Measurements from ENCODE around the gene NARS2.
"Not testable (repeated sequence)": the region's sequence is repeated elsewhere in the genome, so short reads cannot be mapped to it uniquely, and the experiment has no call there.

The NARS2 gene

GRCh38 chr11:78576549-78577097, 2.0 kb upstream of the NARS2 start:
- DNase-seq (ENCODE audit: low read depth) = no peak

- DNase-seq (ENCODE audit: low read depth) = no peak
Measured at GRCh38 chr11:78575478-78575877, 814 bp upstream of the NARS2 start.

GRCh38 chr11:78573681-78574080, 983 bp downstream of the NARS2 start:
- no peak for DNase-seq (ENCODE audit: low read depth)

GRCh38 chr11:78573271-78573670, 1.4 kb downstream of the NARS2 start:
- DNase-seq (ENCODE audit: low read depth) = no peak

GRCh38 chr11:78572394-78572793, 2.3 kb downstream of the NARS2 start:
- no peak for DNase-seq (ENCODE audit: low read depth)

- DNase-seq (ENCODE audit: low read depth) = no peak
Measured at GRCh38 chr11:78570031-78570430, 4.6 kb downstream of the NARS2 start.

- no peak for DNase-seq (ENCODE audit: low read depth)
Measured at GRCh38 chr11:78567209-78567608, 7.5 kb downstream of the NARS2 start.

GRCh38 chr11:78564490-78565467, 9.9 kb downstream of the NARS2 start:
- no peak for DNase-seq (ENCODE audit: low read depth)

GRCh38 chr11:78564037-78564436, 10.6 kb downstream of the NARS2 start:
- DNase-seq (ENCODE audit: low read depth) = not testable (repeated sequence)

GRCh38 chr11:78563090-78563489, 11.6 kb downstream of the NARS2 start:
- not testable (repeated sequence) for DNase-seq (ENCODE audit: low read depth)

GRCh38 chr11:78562398-78562797, 12.3 kb downstream of the NARS2 start:
- no peak for DNase-seq (ENCODE audit: low read depth)

GRCh38 chr11:78560826-78561484, 13.7 kb downstream of the NARS2 start:
- no peak for DNase-seq (ENCODE audit: low read depth)

- no peak for DNase-seq (ENCODE audit: low read depth)
Measured at GRCh38 chr11:78560153-78560552, 14.5 kb downstream of the NARS2 start.

GRCh38 chr11:78557236-78557635, 17.4 kb downstream of the NARS2 start:
- DNase-seq (ENCODE audit: low read depth) = no peak

GRCh38 chr11:78555592-78555991, 19.1 kb downstream of the NARS2 start:
- no peak for DNase-seq (ENCODE audit: low read depth)

GRCh38 chr11:78552881-78553280, 21.8 kb downstream of the NARS2 start:
- DNase-seq (ENCODE audit: low read depth) = no peak

GRCh38 chr11:78552139-78552538, 22.5 kb downstream of the NARS2 start:
- DNase-seq (ENCODE audit: low read depth) = not testable (repeated sequence)

- DNase-seq (ENCODE audit: low read depth) = no peak
Measured at GRCh38 chr11:78551066-78551465, 23.6 kb downstream of the NARS2 start.

- no peak for DNase-seq (ENCODE audit: low read depth)
Measured at GRCh38 chr11:78549624-78550409, 24.8 kb downstream of the NARS2 start.

GRCh38 chr11:78548911-78549590, 25.6 kb downstream of the NARS2 start:
- DNase-seq (ENCODE audit: low read depth) = no peak

- DNase-seq (ENCODE audit: low read depth) = no peak
Measured at GRCh38 chr11:78547931-78548705, 26.5 kb downstream of the NARS2 start.

Data from T-helper 22 cell (primary cell).